K562 (cell line): Measurements from ENCODE around the gene NR2F6. TPM values are rescaled to one million over a fixed set of nuclear protein-coding genes. Genes with fewer than 3 reads are reported as not detected.

Source experiments
- BRF2 ChIP-seq: IDR thresholded peaks from 3 replicates; pipeline ENCODE4 v1.6.1; 2011; ENCODE audit warnings: borderline replicate concordance, mild to moderate bottlenecking; ENCODE audit not compliant: insufficient read length, insufficient read depth
- ELK3 ChIP-seq: fragments of 450-650 bp; formaldehyde crosslinking; IDR thresholded peaks from 2 replicates; pipeline ENCODE4 v1.4.0; 2020; ENCODE audit warnings: mild to moderate bottlenecking
- EP300 ChIP-seq: IDR thresholded peaks from 2 replicates; pipeline ENCODE4 v1.6.1; 2012; ENCODE audit warnings: low read length, improper control_type of control experiment
- GABPB1 ChIP-seq: sonication (generic); formaldehyde crosslinking; IDR thresholded peaks from 2 replicates; pipeline ENCODE4 v1.8.0; 2022; ENCODE audit warnings: mild to moderate bottlenecking, missing genetic modification reagents
- HNRNPK ChIP-seq: fragments of 200-400 bp; formaldehyde crosslinking; IDR thresholded peaks from one replicate; pipeline ENCODE4 v1.6.1; 2018; ENCODE audit warnings: mild to moderate bottlenecking, low read depth, low read length; ENCODE audit not compliant: poor library complexity, severe bottlenecking
- KDM5B ChIP-seq: fragments of 200-600 bp; sonication (generic); IDR thresholded peaks from 2 replicates; pipeline ENCODE4 v1.6.1; 2012; ENCODE audit warnings: low read depth, mild to moderate bottlenecking, moderate library complexity, low read length, control low read depth, inconsistent platforms; ENCODE audit not compliant: insufficient replicate concordance
- KLF16 ChIP-seq: IDR thresholded peaks from 2 replicates; pipeline ENCODE4 v1.6.1; 2016; ENCODE audit warnings: antibody characterized with exemption
- MAZ ChIP-seq, 2 experiments: fragments of 450-650 bp in 1 of 2; sonication (generic) in 1 of 2; formaldehyde crosslinking; IDR thresholded peaks in 1 of 2; conservative IDR thresholded peaks in 1 of 2; 2 replicates each; pipeline versions ENCODE4 v1.4.0 to v1.5.0; 2020; ENCODE audit warnings: mild to moderate bottlenecking in 1 of 2, missing genetic modification reagents in 1 of 2
- NRF1 ChIP-seq, 2 experiments: fragments of 450-650 bp; IDR thresholded peaks in 1 of 2; conservative IDR thresholded peaks in 1 of 2; 2 replicates each; pipeline ENCODE4 v1.6.1; 2014; ENCODE audit warnings: mild to moderate bottlenecking in 2 of 2
- POLR2A ChIP-seq: fragments of 450-650 bp; conservative IDR thresholded peaks from 2 replicates; pipeline ENCODE4 v1.6.1; 2016
- POLR2AphosphoS5 ChIP-seq: IDR thresholded peaks from 2 replicates; pipeline ENCODE4 v1.6.1; 2011; ENCODE audit warnings: mild to moderate bottlenecking, low read depth, low read length, moderate library complexity; ENCODE audit not compliant: control insufficient read depth, insufficient read depth
- SP1 ChIP-seq: sonication (generic); formaldehyde crosslinking; IDR thresholded peaks from 2 replicates; pipeline ENCODE4 v1.8.1; 2022; ENCODE audit warnings: mild to moderate bottlenecking, missing genetic modification reagents
- TBL1XR1 ChIP-seq, 2 experiments: IDR thresholded peaks; 2 replicates each; pipeline ENCODE4 v1.6.1; 2012; ENCODE audit warnings: improper control_type of control experiment in 2 of 2, low read length in 2 of 2, mild to moderate bottlenecking in 1 of 2
- TCFL5 ChIP-seq: fragments of 250-450 bp; sonication (Bioruptor Pico); conservative IDR thresholded peaks from 2 replicates; pipeline ENCODE4 v1.6.1; 2021; ENCODE audit warnings: mild to moderate bottlenecking, moderate library complexity, matching md5 sums
- TEAD2 ChIP-seq: fragments of 450-650 bp; IDR thresholded peaks from 2 replicates; pipeline ENCODE4 v1.6.1; 2016; ENCODE audit warnings: missing genetic modification characterization, control low read depth, missing compliant biosample characterization
- ZBTB7A ChIP-seq: IDR thresholded peaks from 2 replicates; pipeline ENCODE4 v1.6.1; 2011; ENCODE audit warnings: low read depth, mild to moderate bottlenecking, low read length, moderate library complexity, borderline replicate concordance; ENCODE audit not compliant: control insufficient read depth
- ZNF184 ChIP-seq: sonication (generic); formaldehyde crosslinking; IDR thresholded peaks from 2 replicates; pipeline ENCODE4 v1.5.0; 2020; ENCODE audit warnings: missing genetic modification reagents
- ZNF395 ChIP-seq: fragments of 200-800 bp; sonication (Bioruptor generic); IDR thresholded peaks from 2 replicates; pipeline ENCODE4 v1.6.1; 2017; ENCODE audit warnings: missing genetic modification characterization, missing compliant biosample characterization
- ZNF717 ChIP-seq: fragments of 250-450 bp; sonication (Bioruptor Pico); IDR thresholded peaks from 2 replicates; pipeline ENCODE4 v1.5.0; 2021
- polyA plus RNA-seq, 8 experiments: library from polyadenylated mRNA; depleted of rRNA in 4 of 8; stranded (reverse) in 5 of 8; unstranded in 3 of 8; fragments of >200 nt; fragmentation: Nextera tagmentation in 2 of 8; fragmentation: Illumina TruSeq in 1 of 8; extraction: Ambion mirVana in 2 of 8; extraction: Trizol in 1 of 8; gene quantifications; 2 replicates each; pipeline versions ENCODE4 v1.2.1 to v1.2.3, GENCODE V29; 2011 to 2014; ENCODE audit warnings: inconsistent platforms in 1 of 8, missing spikeins in 1 of 8
- total RNA-seq, 7 experiments: library from RNA; depleted of rRNA in 6 of 7; stranded (reverse); fragments of >200 nt in 6 of 7; fragmentation: Illumina TruSeq in 2 of 7; extraction: Trizol in 2 of 7; gene quantifications; 2 replicates each; pipeline versions ENCODE4 v1.2.1 to v1.2.3, GENCODE V29; 2011 to 2021; ENCODE audit warnings: low replicate concordance in 1 of 7
- TF ChIP-seq, protein P1 (sequence below), 3 experiments: IDR thresholded peaks in 2 of 3; conservative IDR thresholded peaks in 1 of 3; 2 replicates each; pipeline ENCODE4 v1.5.1; 2011 to 2012; ENCODE audit warnings: low read length in 3 of 3, mild to moderate bottlenecking in 3 of 3, control low read depth in 2 of 3, improper control_type of control experiment in 1 of 3, inconsistent platforms in 1 of 3, low read depth in 1 of 3, mixed read lengths in 1 of 3, moderate library complexity in 1 of 3; ENCODE audit not compliant: insufficient read depth in 2 of 3
- TF ChIP-seq, protein P2 (sequence below), 3 experiments: fragments of 200-800 bp in 1 of 3; sonication (Bioruptor generic) in 1 of 3; sonication (generic) in 1 of 3; formaldehyde crosslinking in 1 of 3; IDR thresholded peaks; 2 replicates each; pipeline versions ENCODE4 v1.6.1 to v1.8.0; 2016 to 2022; ENCODE audit warnings: mild to moderate bottlenecking in 2 of 3, missing compliant biosample characterization in 2 of 3, missing genetic modification characterization in 2 of 3, missing genetic modification reagents in 1 of 3

NR2F6 gene
- total and polyA plus RNA-seq, 9 of the 15 experiments (the other 6 are each of a cell fraction or from before 2014, with no cell fraction given) = 0.76 to 97.5 (median 18.8) TPM

DNA sequence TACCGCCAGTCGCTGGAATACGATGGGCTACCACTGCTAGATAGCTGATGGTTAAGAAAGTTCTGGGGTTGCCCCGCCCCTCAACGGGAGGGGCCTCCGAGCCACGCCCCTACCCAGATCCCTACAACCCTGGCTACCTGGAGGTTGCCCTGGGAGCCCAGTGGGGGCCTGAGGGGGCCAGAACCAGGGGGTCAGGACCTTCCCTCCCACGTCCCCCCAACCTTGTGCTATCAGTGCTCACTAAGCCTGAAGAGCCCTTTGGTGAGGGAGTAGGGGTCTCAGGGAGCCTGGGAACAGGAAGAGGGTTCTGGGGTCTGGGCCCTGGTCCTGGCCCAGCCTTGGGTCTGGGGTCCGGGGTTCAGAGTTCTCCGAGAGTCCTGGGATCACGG is 10.8 kb downstream of the NR2F6 start (continued):
- TF ChIP-seq GABPB1 (CRISPR knock-in tag) (peak; percentile 8; the same call in 1 of the 2 replicates), BRF2 (no peak), ELK3 (CRISPR knock-in tag) (no peak), KDM5B (peak; percentile 7), HNRNPK (no peak), KLF16 (no peak), SP1 (CRISPR knock-in tag) (0 out of 2 replicates have a peak, but pooled peaks have one; percentile 61), POLR2A (peak; percentile 77), ZBTB7A (peak; percentile 75; the same call in 1 of the 2 replicates), ZNF717 (CRISPR knock-in tag) (0 out of 2 replicates have a peak, but pooled peaks have one; percentile 49), POLR2AphosphoS5 (peak; percentile 38), TEAD2 (tag) (no peak), TCFL5 (CRISPR knock-in tag) (no peak), EP300 (no peak), MAZ (CRISPR knock-in tag; conservative IDR thresholded peaks at IDR 0.05 in 1 of 2, IDR thresholded peaks at IDR 0.05 in 1 of 2) (peak in 1 of 2 experiments; percentile 66; a peak in 1 of 4 replicates), ZNF395 (CRISPR knock-in tag) (no peak), TBL1XR1 (IDR thresholded peaks at IDR 0.05; ENCODE audit: low read length in 2 of 2) (no peak), NRF1 (conservative IDR thresholded peaks at IDR 0.05 in 1 of 2, IDR thresholded peaks at IDR 0.05 in 1 of 2) (no peak), ZNF184 (no peak)
- TF ChIP-seq, protein P1, sequence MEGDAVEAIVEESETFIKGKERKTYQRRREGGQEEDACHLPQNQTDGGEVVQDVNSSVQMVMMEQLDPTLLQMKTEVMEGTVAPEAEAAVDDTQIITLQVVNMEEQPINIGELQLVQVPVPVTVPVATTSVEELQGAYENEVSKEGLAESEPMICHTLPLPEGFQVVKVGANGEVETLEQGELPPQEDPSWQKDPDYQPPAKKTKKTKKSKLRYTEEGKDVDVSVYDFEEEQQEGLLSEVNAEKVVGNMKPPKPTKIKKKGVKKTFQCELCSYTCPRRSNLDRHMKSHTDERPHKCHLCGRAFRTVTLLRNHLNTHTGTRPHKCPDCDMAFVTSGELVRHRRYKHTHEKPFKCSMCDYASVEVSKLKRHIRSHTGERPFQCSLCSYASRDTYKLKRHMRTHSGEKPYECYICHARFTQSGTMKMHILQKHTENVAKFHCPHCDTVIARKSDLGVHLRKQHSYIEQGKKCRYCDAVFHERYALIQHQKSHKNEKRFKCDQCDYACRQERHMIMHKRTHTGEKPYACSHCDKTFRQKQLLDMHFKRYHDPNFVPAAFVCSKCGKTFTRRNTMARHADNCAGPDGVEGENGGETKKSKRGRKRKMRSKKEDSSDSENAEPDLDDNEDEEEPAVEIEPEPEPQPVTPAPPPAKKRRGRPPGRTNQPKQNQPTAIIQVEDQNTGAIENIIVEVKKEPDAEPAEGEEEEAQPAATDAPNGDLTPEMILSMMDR (IDR thresholded peaks at IDR 0.05 in 2 of 3, conservative IDR thresholded peaks at IDR 0.05 in 1 of 3; ENCODE audit: insufficient read depth in 2 of 3, low read depth in 1 of 3, low read length in 3 of 3) = no peak
- TF ChIP-seq, protein P2, sequence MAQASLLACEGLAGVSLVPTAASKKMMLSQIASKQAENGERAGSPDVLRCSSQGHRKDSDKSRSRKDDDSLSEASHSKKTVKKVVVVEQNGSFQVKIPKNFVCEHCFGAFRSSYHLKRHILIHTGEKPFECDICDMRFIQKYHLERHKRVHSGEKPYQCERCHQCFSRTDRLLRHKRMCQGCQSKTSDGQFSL (CRISPR knock-in tag; IDR thresholded peaks at IDR 0.05) = no peak
- TF ChIP-seq, protein P2 (tag; IDR thresholded peaks at IDR 0.05) = no peak
